ENCODE data around the gene SLC17A8.

The SLC17A8 gene

DNA sequence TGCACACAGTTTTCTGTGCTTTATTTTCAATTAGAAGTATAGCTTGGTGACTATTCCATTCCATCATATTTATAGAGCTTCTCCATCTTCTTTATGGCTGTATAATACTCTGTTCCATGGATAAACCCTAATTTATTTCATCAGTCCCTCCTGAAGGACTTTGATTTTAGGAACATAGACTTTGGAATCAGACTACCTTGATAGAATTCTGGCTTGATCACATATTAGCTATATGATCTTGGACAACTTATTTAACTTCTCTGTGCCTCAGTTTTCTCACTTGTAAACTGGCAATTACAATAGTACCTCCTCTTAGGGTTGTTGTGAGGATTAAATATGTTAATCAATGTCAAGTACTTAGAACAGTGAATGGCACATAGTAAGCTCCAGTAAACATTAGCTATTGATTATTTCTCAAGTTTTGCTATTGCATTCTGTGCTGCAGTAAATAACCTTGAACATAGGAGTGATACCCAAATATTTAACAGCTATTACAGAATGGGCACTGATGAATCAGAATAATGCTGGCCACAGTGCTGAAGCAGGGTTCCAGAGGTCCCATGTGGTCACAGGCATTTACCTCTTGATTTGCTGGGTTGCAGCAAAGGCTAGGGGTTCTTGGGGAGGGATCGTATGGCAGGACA is 104.6 kb downstream of the SLC17A8 start:
- no peak overlapping the region for H3K4me3 ChIP-seq (ENCODE audit: low read depth, low read length)
- TF ChIP-seq, protein P1, sequence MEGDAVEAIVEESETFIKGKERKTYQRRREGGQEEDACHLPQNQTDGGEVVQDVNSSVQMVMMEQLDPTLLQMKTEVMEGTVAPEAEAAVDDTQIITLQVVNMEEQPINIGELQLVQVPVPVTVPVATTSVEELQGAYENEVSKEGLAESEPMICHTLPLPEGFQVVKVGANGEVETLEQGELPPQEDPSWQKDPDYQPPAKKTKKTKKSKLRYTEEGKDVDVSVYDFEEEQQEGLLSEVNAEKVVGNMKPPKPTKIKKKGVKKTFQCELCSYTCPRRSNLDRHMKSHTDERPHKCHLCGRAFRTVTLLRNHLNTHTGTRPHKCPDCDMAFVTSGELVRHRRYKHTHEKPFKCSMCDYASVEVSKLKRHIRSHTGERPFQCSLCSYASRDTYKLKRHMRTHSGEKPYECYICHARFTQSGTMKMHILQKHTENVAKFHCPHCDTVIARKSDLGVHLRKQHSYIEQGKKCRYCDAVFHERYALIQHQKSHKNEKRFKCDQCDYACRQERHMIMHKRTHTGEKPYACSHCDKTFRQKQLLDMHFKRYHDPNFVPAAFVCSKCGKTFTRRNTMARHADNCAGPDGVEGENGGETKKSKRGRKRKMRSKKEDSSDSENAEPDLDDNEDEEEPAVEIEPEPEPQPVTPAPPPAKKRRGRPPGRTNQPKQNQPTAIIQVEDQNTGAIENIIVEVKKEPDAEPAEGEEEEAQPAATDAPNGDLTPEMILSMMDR (IDR thresholded peaks at IDR 0.05; ENCODE audit: control insufficient read depth, extremely low read depth, insufficient read depth): no peak
- no peak for DNase-seq (ENCODE audit: low read depth)

DNA sequence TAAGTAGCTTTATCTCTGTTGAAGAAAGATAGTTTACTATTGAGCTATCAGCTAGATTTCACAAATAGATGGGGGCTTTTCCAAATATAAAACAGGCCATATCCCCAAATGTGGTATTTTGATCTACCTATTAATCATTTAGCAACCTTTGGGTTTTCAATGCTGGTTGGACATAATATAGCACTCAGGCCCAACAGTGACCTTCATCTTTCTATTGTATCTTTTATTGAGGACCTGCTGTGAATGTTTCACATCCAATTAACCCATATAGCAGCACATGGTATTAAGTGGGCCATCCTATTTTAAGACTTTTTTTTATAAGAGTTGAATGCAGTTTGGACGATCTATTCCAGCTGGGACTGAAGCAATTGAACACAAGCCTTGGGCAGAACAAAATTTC is 106.8 kb downstream of the SLC17A8 start:
- DNase-seq (ENCODE audit: low read depth): no peak
- TF ChIP-seq, protein P1 (IDR thresholded peaks at IDR 0.05; ENCODE audit: control insufficient read depth, extremely low read depth, insufficient read depth): no peak
- no peak overlapping the region for H3K4me3 ChIP-seq (ENCODE audit: low read depth, low read length)

DNA sequence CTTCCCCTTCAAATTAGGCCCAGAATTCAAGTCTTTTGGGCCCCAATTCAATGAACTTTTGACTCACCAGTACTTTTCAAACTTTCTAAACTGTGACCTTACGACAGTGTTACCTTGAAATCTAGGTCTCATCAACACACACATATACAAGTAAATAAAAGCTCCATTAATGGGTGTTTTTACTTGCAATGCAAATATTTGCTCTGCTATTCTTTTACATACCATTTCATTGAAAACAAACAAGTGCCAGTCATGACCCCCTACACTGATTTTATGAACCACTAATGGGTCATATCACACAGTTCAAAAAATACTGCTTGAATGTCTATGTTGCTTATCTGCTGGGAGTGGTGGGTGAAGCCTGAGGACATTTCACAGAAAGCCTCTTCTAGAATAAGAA is 107.7 kb downstream of the SLC17A8 start:
- DNase-seq (ENCODE audit: low read depth): no peak
- no peak overlapping the region for H3K4me3 ChIP-seq (ENCODE audit: low read depth, low read length)
- TF ChIP-seq, protein P1 (IDR thresholded peaks at IDR 0.05; ENCODE audit: control insufficient read depth, extremely low read depth, insufficient read depth): no peak

DNA sequence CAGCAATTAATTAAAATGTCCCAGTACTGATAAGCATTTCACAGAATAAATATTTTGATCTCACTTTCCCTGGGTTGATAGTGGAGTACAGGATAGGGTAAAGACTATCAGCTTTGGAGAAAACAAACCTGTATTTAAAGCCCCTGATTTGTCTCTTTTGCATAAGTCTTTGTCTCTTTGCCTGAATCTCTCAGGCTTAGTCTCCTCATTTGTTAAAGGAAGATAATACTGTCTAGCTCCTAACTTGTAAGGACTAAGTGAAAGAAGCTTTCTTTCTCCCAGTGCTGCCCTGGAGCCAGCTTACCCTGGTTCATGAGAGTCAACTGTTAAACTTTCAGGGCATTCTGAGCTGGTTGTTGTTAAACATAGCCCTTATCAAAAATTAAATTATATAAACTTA is 111.3 kb downstream of the SLC17A8 start:
- TF ChIP-seq, protein P1 (IDR thresholded peaks at IDR 0.05; ENCODE audit: control insufficient read depth, extremely low read depth, insufficient read depth): no peak
- no peak overlapping the region for H3K4me3 ChIP-seq (ENCODE audit: low read depth, low read length)
- DNase-seq (ENCODE audit: low read depth): no peak

Measured in LNCaP clone FGC (cell line).